Body of pancreas (tissue), 4 donors: Measurements from ENCODE around the gene RELB. TPM values are rescaled to one million over a fixed set of nuclear protein-coding genes. Genes with fewer than 3 reads are reported as not detected.

ENCODE experiments used
- ATAC-seq: fragments of 150-250 bp; one replicate; pipeline ENCODE4 v1.9.1; 2016
- DNase-seq, 4 donors: peaks; one replicate each; pipeline ENCODE4 v3.0.0-alpha.2; 2019
- H3K27ac ChIP-seq, 4 donors: fragments of 200-600 bp; sonication (generic); 1 replicate in 3 of 4; 2 replicates in 1 of 4; pipeline versions ENCODE4 v1.5.1 to v1.6.1; 2016 to 2019; ENCODE audit warnings: mild to moderate bottlenecking in 1 of 4, mixed read lengths in 1 of 4, moderate library complexity in 1 of 4
- H3K27me3 ChIP-seq, 2 donors: fragments of 200-600 bp; sonication (generic); one replicate each; pipeline ENCODE4 v1.6.0; 2016; ENCODE audit warnings: mild to moderate bottlenecking in 1 of 2
- H3K36me3 ChIP-seq, 2 donors: fragments of 200-600 bp; sonication (generic); replicated peaks in 1 of 2; 2 replicates each; pipeline ENCODE4 v1.5.1; 2016; ENCODE audit warnings: low read depth in 2 of 2; ENCODE audit not compliant: insufficient read depth in 1 of 2
- H3K4me1 ChIP-seq: fragments of 200-600 bp; sonication (generic); one replicate; pipeline ENCODE4 v1.6.0; 2016
- H3K4me3 ChIP-seq, 2 donors: fragments of 200-600 bp; sonication (generic); 1 replicate in 1 of 2; 2 replicates in 1 of 2; pipeline ENCODE4 v1.5.1; 2016 to 2019
- H3K9me3 ChIP-seq, 3 donors: fragments of 200-600 bp; sonication (generic); 1 replicate in 2 of 3; 2 replicates in 1 of 3; pipeline ENCODE4 v1.5.1; 2016
- CTCF ChIP-seq, 7 experiments: fragments of 450-650 bp in 4 of 7; fragments of 200-600 bp in 3 of 7; sonication (generic) in 3 of 7; IDR thresholded peaks; one replicate each; pipeline ENCODE4 v1.5.1; 2016 to 2019; ENCODE audit warnings: antibody characterized with exemption in 7 of 7
- POLR2A ChIP-seq, 3 donors: fragments of 450-650 bp; IDR thresholded peaks; one replicate each; pipeline ENCODE4 v1.6.1; 2016; ENCODE audit warnings: antibody characterized with exemption in 3 of 3, mild to moderate bottlenecking in 2 of 3
- WGBS, 2 donors: methylation state at CpG; one replicate each; pipeline ENCODE4 v1.1.5; 2017; 5-methylcytosine and 5-hydroxymethylcytosine counted together
- intact Hi-C: fragments of 100-400 bp; cut with DNase I; formaldehyde crosslinking; loops from one replicate; pipeline ENCODE4 v1.15.1; 2023
- total RNA-seq, 2 donors: library from RNA; depleted of rRNA; stranded (reverse); fragments of >200 nt; gene quantifications; one replicate each; pipeline ENCODE4 v1.1.0, GENCODE V29; 2016

The RELB gene
- total RNA-seq, 2 donors from 2014 or later = 8.9 to 11.9 TPM

GRCh38 chr19:44990459-44990858 lies 10.8 kb upstream of the RELB start:
- intact Hi-C loops = no loop called here
- 83 to 86% methylated on average over 8 to 11 of the region's 14 CpGs for WGBS, 2 donors
- no peak for DNase-seq
- no peaks in the 10 kb centered on the region for H3K27me3 ChIP-seq
- no peaks in the 10 kb centered on the region for H3K4me1 ChIP-seq
- H3K27ac ChIP-seq = no peak overlapping the region
- TF ChIP-seq POLR2A (IDR thresholded peaks at IDR 0.05) = no peak
- no peak for TF ChIP-seq CTCF (IDR thresholded peaks at IDR 0.05)
- no peak for ATAC-seq
- no peak overlapping the region for H3K4me3 ChIP-seq
- no peaks in the 10 kb centered on the region for H3K9me3 ChIP-seq
- peaks cover 0 to 6% of the 10 kb centered on the region in 2 donors for H3K36me3 ChIP-seq

DNA sequence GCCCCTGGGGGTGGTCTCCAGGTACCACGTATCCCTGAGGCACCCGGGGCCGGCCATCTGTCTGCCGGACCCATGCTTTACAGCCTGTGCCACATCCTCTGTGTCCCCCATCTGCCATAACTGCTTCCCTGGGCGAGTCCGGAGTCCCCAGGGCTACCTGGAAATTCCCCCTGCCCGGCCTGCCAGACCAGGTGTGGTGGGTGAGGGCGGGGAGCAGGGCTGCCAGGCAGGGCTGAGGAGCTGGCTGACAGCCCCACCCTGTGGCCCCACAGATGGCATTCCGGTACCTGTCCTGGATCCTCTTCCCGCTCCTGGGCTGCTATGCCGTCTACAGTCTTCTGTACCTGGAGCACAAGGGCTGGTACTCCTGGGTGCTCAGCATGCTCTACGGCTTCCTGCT lies 10.3 kb upstream of the RELB start:
- no peaks in the 10 kb centered on the region for H3K27me3 ChIP-seq
- no peak for DNase-seq
- intact Hi-C loops = no loop called here
- TF ChIP-seq POLR2A (IDR thresholded peaks at IDR 0.05) (no peak), CTCF (IDR thresholded peaks at IDR 0.05) (no peak)
- peaks cover 0 to 4% of the 10 kb centered on the region in 2 donors for H3K36me3 ChIP-seq
- WGBS, 2 donors = 84 to 94% methylated on average over 5 to 12 of the region's 12 CpGs
- H3K4me3 ChIP-seq = no peak overlapping the region
- H3K27ac ChIP-seq = no peak overlapping the region
- ATAC-seq = no peak
- no peaks in the 10 kb centered on the region for H3K4me1 ChIP-seq
- no peaks in the 10 kb centered on the region for H3K9me3 ChIP-seq

GRCh38 chr19:44992336-44993163 lies 8.7 kb upstream of the RELB start:
- Histone ChIP-seq H3K36me3 (peaks cover 0 to under 1% of the 10 kb centered on the region in 2 donors), H3K27me3 (no peaks in the 10 kb centered on the region), H3K4me3 (no peak overlapping the region), H3K4me1 (no peaks in the 10 kb centered on the region), H3K27ac (no peak overlapping the region), H3K9me3 (no peaks in the 10 kb centered on the region)
- DNase-seq (no peak), ATAC-seq (no peak)
- 92 to 94% methylated on average over 21 to 43 of the region's 44 CpGs for WGBS, 2 donors
- intact Hi-C loops = no loop called here
- TF ChIP-seq CTCF (IDR thresholded peaks at IDR 0.05) = no peak
- no peak for TF ChIP-seq POLR2A (IDR thresholded peaks at IDR 0.05)

DNA sequence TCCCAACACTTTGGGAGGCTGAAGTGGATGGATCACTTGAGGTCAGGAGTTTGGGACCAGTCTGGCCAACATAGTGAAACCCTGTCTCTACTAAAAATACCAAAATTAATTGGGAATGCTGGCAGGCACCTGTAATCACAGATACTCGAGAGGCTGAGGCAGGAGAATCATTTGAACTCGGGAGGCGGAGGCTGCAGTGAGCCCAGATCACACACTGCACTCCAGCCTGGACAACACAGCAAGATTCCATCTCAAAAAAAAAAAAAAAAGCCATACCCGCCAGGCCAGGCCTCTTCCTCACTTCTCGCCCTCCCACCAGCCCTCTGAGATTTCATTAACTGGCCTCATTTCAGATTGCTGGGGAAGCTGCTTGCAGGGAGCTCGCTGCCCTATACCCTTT lies 7.7 kb upstream of the RELB start:
- Histone ChIP-seq H3K36me3 (no peaks in the 10 kb centered on the region), H3K9me3 (no peaks in the 10 kb centered on the region), H3K4me3 (no peak overlapping the region), H3K27me3 (no peaks in the 10 kb centered on the region), H3K27ac (no peak overlapping the region), H3K4me1 (no peaks in the 10 kb centered on the region)
- WGBS, 2 donors = 87 to 90% methylated on average over 6 of the region's 6 CpGs
- no peak for DNase-seq
- ATAC-seq = no peak
- TF ChIP-seq POLR2A (IDR thresholded peaks at IDR 0.05) (no peak), CTCF (IDR thresholded peaks at IDR 0.05) (no peak)
- intact Hi-C loops = no loop called here
